Stimulated activated naive B cell treated with anti-CD40 and anti-IgM and Interleukin-4, amounts not matched to agents 10 μg/mL and 1 μg/mL and 100 μg/mL, for 72 hours (primary cell): ENCODE data around the gene NTN1.
A peak's percentile ranks its signal among the peaks of the same experiment; 100 is the strongest.

ENCODE experiments used
- ATAC-seq, 2 donors: fragments of 150-1000 bp; cut with Tn5 transposase; replicated peaks; 2 replicates each; pipeline ENCODE4 v1.10.0; 2021; ENCODE audit warnings: moderate library complexity in 1 of 2
- DNase-seq: peaks from one replicate; pipeline ENCODE4 v3.0.0; 2021
- H3K27ac Mint-ChIP-seq: one replicate; pipeline ENCODE4 v1.8.0; 2022; ENCODE audit warnings: mild to moderate bottlenecking, mixed read lengths
- H3K27me3 Mint-ChIP-seq, 2 donors: one replicate each; pipeline ENCODE4 v1.8.0; 2022; ENCODE audit warnings: mixed read lengths in 2 of 2
- H3K36me3 Mint-ChIP-seq, 2 donors: one replicate each; pipeline ENCODE4 v1.8.0; 2022; ENCODE audit warnings: mixed read lengths in 2 of 2, mild to moderate bottlenecking in 1 of 2
- H3K4me1 Mint-ChIP-seq, 2 donors: one replicate each; pipeline ENCODE4 v1.8.0; 2022; ENCODE audit warnings: mixed read lengths in 2 of 2, mild to moderate bottlenecking in 1 of 2
- H3K4me3 Mint-ChIP-seq, 2 donors: one replicate each; pipeline ENCODE4 v1.8.0; 2022; ENCODE audit warnings: mild to moderate bottlenecking in 2 of 2, mixed read lengths in 2 of 2, moderate library complexity in 1 of 2
- H3K9me3 Mint-ChIP-seq, 2 donors: one replicate each; pipeline ENCODE4 v1.8.0; 2022; ENCODE audit warnings: mixed read lengths in 2 of 2, mild to moderate bottlenecking in 1 of 2

Gene NTN1

GRCh38 chr17:9170853-9171252 lies 149.5 kb downstream of the NTN1 start:
- no peak overlapping the region for H3K4me3 Mint-ChIP-seq
- no peaks in the 10 kb centered on the region for H3K4me1 Mint-ChIP-seq
- peaks cover 0 to 4% of the 10 kb centered on the region in 2 donors for H3K36me3 Mint-ChIP-seq
- peaks cover 0 to 3% of the 10 kb centered on the region in 2 donors for H3K9me3 Mint-ChIP-seq
- H3K27me3 Mint-ChIP-seq = peaks cover 0 to 14% of the 10 kb centered on the region in 2 donors
- no peak overlapping the region for H3K27ac Mint-ChIP-seq
- DNase-seq = no peak
- ATAC-seq = no peak

GRCh38 chr17:9173386-9173983 lies 152.2 kb downstream of the NTN1 start:
- Mint-ChIP-seq H3K9me3 (peaks cover 0 to 3% of the 10 kb centered on the region in 2 donors), H3K36me3 (peaks cover 0 to 4% of the 10 kb centered on the region in 2 donors), H3K4me3 (no peak overlapping the region), H3K4me1 (no peaks in the 10 kb centered on the region), H3K27me3 (peaks cover 0 to 14% of the 10 kb centered on the region in 2 donors), H3K27ac (no peak overlapping the region)
- no peak for ATAC-seq
- no peak for DNase-seq

DNA sequence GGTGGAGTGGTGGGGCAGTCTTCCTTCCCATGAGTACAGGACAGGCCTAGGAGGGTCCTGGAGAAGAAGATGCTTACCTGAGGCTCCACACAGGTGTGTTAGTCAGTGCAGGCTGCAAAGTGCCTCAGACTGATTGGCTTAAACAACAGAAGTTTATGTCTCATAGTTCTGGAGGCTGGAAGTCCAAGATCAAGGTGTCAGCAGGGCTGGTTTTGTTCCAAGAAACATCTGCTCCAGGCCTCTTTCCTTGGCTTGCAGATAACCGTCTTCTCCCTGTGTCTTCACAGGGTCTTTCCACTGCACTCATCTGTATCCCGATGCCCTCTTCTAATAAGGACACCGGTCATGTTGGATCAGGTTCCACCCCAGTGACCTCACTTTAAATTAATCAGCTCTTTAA lies 153.0 kb downstream of the NTN1 start:
- DNase-seq (no peak), ATAC-seq (no peak)
- H3K4me3 Mint-ChIP-seq = no peak overlapping the region
- H3K36me3 Mint-ChIP-seq = peaks cover 0 to 4% of the 10 kb centered on the region in 2 donors
- H3K4me1 Mint-ChIP-seq = no peaks in the 10 kb centered on the region
- H3K27me3 Mint-ChIP-seq = peaks cover 0 to 12% of the 10 kb centered on the region in 2 donors
- H3K9me3 Mint-ChIP-seq = peaks cover 0 to 3% of the 10 kb centered on the region in 2 donors
- no peak overlapping the region for H3K27ac Mint-ChIP-seq

- peaks cover 0 to 5% of the 10 kb centered on the region in 2 donors for H3K27me3 Mint-ChIP-seq
- no peaks in the 10 kb centered on the region for H3K4me1 Mint-ChIP-seq
- H3K9me3 Mint-ChIP-seq = peaks cover 0 to 3% of the 10 kb centered on the region in 2 donors
- ATAC-seq = no peak
- peaks cover 0 to 4% of the 10 kb centered on the region in 2 donors for H3K36me3 Mint-ChIP-seq
- no peak for DNase-seq
- H3K4me3 Mint-ChIP-seq = no peak overlapping the region
- no peak overlapping the region for H3K27ac Mint-ChIP-seq
These were observed 153.7 kb downstream of the NTN1 start for GRCh38 chr17:9174779-9175574.

DNA sequence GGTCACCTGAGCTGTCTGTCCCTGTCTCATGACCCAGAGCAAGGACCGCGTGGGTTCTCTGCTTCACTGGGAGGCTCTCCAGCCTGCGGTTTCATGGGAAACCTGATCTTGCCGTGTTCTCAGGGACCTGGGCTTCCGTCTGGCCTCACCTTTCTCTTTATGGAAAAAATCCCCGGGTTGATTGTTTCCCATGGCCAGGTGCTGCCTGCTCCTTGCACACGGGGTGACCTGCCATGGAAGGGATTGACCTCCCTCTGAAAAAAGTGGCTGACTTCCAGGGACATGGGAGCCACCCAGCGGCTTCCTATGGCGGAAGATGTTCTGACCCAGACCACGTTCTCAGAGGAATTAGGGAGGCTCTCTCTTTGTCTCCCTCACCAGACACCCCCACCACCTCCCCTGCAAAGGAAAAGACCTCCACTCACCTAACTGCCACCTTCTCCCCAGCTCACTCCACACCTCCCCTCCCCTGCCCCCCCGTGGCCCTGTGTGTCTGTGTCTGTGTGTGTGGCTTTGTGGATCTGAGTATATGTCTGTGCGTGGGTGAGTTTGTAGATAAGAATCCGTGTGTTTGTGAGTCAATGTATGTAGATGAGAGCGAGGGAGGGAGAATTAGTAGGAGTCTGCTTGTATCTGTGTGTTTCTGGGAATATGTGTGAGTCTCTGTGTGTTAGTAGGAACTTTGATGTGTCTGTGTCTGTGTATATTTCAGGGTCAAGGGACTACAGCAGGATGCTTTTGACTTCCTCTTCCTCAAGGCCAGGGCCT lies 154.6 kb downstream of the NTN1 start:
- H3K4me1 Mint-ChIP-seq = no peaks in the 10 kb centered on the region
- DNase-seq (no peak), ATAC-seq (no peak)
- H3K27ac Mint-ChIP-seq = no peak overlapping the region
- no peak overlapping the region for H3K4me3 Mint-ChIP-seq
- H3K9me3 Mint-ChIP-seq = peaks cover 0 to 3% of the 10 kb centered on the region in 2 donors
- no peaks in the 10 kb centered on the region for H3K27me3 Mint-ChIP-seq
- peaks cover 0 to 4% of the 10 kb centered on the region in 2 donors for H3K36me3 Mint-ChIP-seq

GRCh38 chr17:9177212-9177611 lies 155.9 kb downstream of the NTN1 start:
- Mint-ChIP-seq H3K4me3 (no peak overlapping the region), H3K27me3 (no peaks in the 10 kb centered on the region), H3K36me3 (no peaks in the 10 kb centered on the region), H3K9me3 (no peaks in the 10 kb centered on the region), H3K27ac (no peak overlapping the region), H3K4me1 (peaks cover 0 to 10% of the 10 kb centered on the region in 2 donors)
- ATAC-seq (no peak), DNase-seq (no peak)

- H3K9me3 Mint-ChIP-seq = no peaks in the 10 kb centered on the region
- no peak for DNase-seq
- ATAC-seq = no peak
- no peaks in the 10 kb centered on the region for H3K27me3 Mint-ChIP-seq
- H3K4me3 Mint-ChIP-seq = no peak overlapping the region
- H3K27ac Mint-ChIP-seq = no peak overlapping the region
- no peaks in the 10 kb centered on the region for H3K36me3 Mint-ChIP-seq
- H3K4me1 Mint-ChIP-seq = peaks cover 0 to 16% of the 10 kb centered on the region in 2 donors
These were observed 157.0 kb downstream of the NTN1 start for GRCh38 chr17:9178319-9178718.

DNA sequence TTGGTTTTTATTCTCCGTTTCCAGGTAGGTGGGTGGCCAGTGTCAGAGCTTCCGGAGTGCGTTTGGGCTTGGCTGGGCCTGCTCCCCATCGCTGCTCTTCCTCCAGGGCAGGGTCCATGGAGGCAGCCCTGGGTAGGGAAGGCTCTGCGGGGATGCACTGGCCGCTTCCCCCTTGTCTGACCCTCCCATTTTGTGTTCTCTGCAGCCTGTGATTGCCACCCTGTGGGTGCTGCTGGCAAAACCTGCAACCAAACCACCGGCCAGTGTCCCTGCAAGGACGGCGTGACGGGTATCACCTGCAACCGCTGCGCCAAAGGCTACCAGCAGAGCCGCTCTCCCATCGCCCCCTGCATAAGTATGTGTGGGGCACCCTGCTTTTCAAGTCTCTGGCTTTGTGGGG lies 158.3 kb downstream of the NTN1 start:
- Mint-ChIP-seq H3K4me3 (no peak overlapping the region), H3K9me3 (no peaks in the 10 kb centered on the region), H3K27me3 (no peaks in the 10 kb centered on the region), H3K27ac (no peak overlapping the region), H3K36me3 (no peaks in the 10 kb centered on the region), H3K4me1 (peaks cover 0 to 16% of the 10 kb centered on the region in 2 donors)
- DNase-seq (no peak), ATAC-seq (no peak)

GRCh38 chr17:9181640-9182039 lies 160.3 kb downstream of the NTN1 start:
- H3K9me3 Mint-ChIP-seq = no peaks in the 10 kb centered on the region
- no peak overlapping the region for H3K4me3 Mint-ChIP-seq
- peaks cover 3 to 6% of the 10 kb centered on the region in 2 donors for H3K27me3 Mint-ChIP-seq
- ATAC-seq = peak; percentile 64 to 73
- H3K27ac Mint-ChIP-seq = peak overlapping the region; percentile 47
- H3K4me1 Mint-ChIP-seq = peaks cover 0 to 16% of the 10 kb centered on the region in 2 donors
- DNase-seq = no peak
- no peaks in the 10 kb centered on the region for H3K36me3 Mint-ChIP-seq

DNA sequence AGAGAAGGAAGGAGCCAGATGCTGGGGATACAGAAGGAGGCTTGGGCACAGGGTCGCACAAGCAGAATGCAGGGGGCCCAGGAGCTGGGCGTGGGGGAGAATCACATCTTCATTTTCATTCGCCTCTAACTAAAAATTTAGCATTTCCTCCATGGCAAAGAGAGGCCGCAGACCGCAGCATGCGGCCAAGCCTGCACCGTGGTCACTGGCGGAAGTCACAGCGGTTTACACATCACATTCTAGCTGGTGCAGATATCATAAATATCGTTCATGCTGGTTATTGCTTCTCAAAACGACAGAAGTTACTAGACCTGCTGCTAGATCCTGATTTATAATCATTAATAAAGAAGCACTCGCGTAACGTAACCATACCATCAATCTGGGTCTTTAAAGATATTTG lies 162.0 kb downstream of the NTN1 start:
- Mint-ChIP-seq H3K27ac (no peak overlapping the region), H3K27me3 (peaks cover 9 to 12% of the 10 kb centered on the region in 2 donors), H3K4me3 (no peak overlapping the region), H3K36me3 (no peaks in the 10 kb centered on the region), H3K4me1 (peaks cover 0 to 16% of the 10 kb centered on the region in 2 donors), H3K9me3 (no peaks in the 10 kb centered on the region)
- ATAC-seq (no peak), DNase-seq (no peak)

- DNase-seq = no peak
- ATAC-seq = no peak
- Mint-ChIP-seq H3K4me1 (peaks cover 1 to 21% of the 10 kb centered on the region in 2 donors), H3K27ac (no peak overlapping the region), H3K4me3 (no peak overlapping the region), H3K9me3 (no peaks in the 10 kb centered on the region), H3K27me3 (peaks cover 9 to 12% of the 10 kb centered on the region in 2 donors), H3K36me3 (no peaks in the 10 kb centered on the region)
These were observed 163.8 kb downstream of the NTN1 start for GRCh38 chr17:9185142-9185541.

DNA sequence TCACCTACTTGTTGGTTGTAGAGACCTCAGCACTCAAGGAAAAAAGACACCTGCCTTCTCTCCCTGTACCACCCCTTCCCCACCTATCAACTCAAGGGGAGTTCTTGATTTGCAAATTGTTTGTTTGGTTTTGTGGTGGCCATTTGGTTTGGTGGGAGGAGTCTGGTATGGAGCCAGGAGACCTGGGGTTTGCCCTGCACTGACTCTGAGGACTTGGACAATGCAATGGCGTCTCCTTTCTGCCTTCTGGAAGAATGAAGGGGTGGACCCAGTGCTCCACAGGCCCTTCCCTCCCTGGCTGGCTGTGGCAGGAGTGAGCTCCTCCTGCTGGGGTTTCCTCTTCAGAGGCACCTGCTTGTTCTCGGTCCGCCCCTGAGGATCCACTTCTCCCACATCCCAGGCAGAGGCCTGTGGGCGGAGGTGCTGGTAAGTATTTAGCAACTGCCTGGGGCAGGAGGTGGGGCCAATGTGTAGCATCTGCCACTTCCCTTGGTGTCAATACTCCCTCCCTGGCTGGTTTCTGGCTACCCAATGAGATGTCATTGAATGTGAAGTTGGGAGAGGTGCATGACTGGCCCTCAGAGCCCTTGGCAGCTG lies 164.5 kb downstream of the NTN1 start:
- Mint-ChIP-seq H3K4me3 (no peak overlapping the region), H3K9me3 (no peaks in the 10 kb centered on the region), H3K4me1 (peaks cover 1 to 21% of the 10 kb centered on the region in 2 donors), H3K27ac (no peak overlapping the region), H3K36me3 (no peaks in the 10 kb centered on the region), H3K27me3 (peaks cover 9 to 12% of the 10 kb centered on the region in 2 donors)
- ATAC-seq (no peak), DNase-seq (no peak)

- Mint-ChIP-seq H3K4me1 (peaks cover 1 to 5% of the 10 kb centered on the region in 2 donors), H3K4me3 (no peak overlapping the region), H3K27ac (no peak overlapping the region), H3K27me3 (peaks cover 9 to 12% of the 10 kb centered on the region in 2 donors), H3K36me3 (no peaks in the 10 kb centered on the region), H3K9me3 (no peaks in the 10 kb centered on the region)
- DNase-seq = no peak
- ATAC-seq = no peak
These were observed 166.5 kb downstream of the NTN1 start for GRCh38 chr17:9187828-9188227.

GRCh38 chr17:9188367-9188766 lies 167.1 kb downstream of the NTN1 start:
- Mint-ChIP-seq H3K4me3 (no peak overlapping the region), H3K4me1 (peaks cover 1 to 5% of the 10 kb centered on the region in 2 donors), H3K27ac (no peak overlapping the region), H3K36me3 (no peaks in the 10 kb centered on the region), H3K9me3 (no peaks in the 10 kb centered on the region), H3K27me3 (peaks cover 9 to 12% of the 10 kb centered on the region in 2 donors)
- no peak for ATAC-seq
- no peak for DNase-seq
